Mesothelial cell of epicardium (in vitro differentiated cells): ENCODE measurements around the gene CXorf66. TPM values are rescaled to one million over a fixed set of nuclear protein-coding genes. Genes with fewer than 3 reads are reported as not detected.
"Not testable (repeated sequence)": the region's sequence is repeated elsewhere in the genome, so short reads cannot be mapped to it uniquely, and the experiment has no call there.

Source experiments
- DNase-seq, 2 experiments: peaks; one replicate each; pipeline ENCODE4 v3.0.0; 2021; ENCODE audit warnings: low spot score in 2 of 2; ENCODE audit not compliant: unreplicated experiment in 2 of 2
- H3K27ac Mint-ChIP-seq: 2 replicates; pipeline ENCODE4 v1.8.0; 2021; ENCODE audit warnings: mixed read lengths
- H3K27me3 Mint-ChIP-seq: 2 replicates; pipeline ENCODE4 v1.8.0; 2021; ENCODE audit warnings: low read depth, mixed read lengths
- H3K36me3 Mint-ChIP-seq: 2 replicates; pipeline ENCODE4 v1.8.0; 2021; ENCODE audit warnings: mixed read lengths
- H3K4me1 Mint-ChIP-seq: 2 replicates; pipeline ENCODE4 v1.8.0; 2021; ENCODE audit warnings: mixed read lengths
- H3K4me3 Mint-ChIP-seq: 2 replicates; pipeline ENCODE4 v1.8.0; 2021; ENCODE audit warnings: mild to moderate bottlenecking, moderate library complexity, mixed read lengths
- H3K9me3 Mint-ChIP-seq: 2 replicates; pipeline ENCODE4 v1.8.0; 2021; ENCODE audit warnings: mixed read lengths
- total RNA-seq: library from RNA; stranded (reverse); gene quantifications from 3 replicates; pipeline ENCODE4 v1.2.1, GENCODE V29; 2021
- TF ChIP-seq, protein P1 (sequence below): fragments of 200-600 bp; sonication (generic); IDR thresholded peaks from one replicate; pipeline ENCODE4 v1.5.0; 2021; ENCODE audit warnings: antibody characterized with exemption; ENCODE audit not compliant: unreplicated experiment

The CXorf66 gene
- total RNA-seq, 1 donor from 2014 or later = not detected

GRCh38 chrX:139971394-139971749 is 6.1 kb upstream of the CXorf66 start:
- Mint-ChIP-seq H3K9me3 (peaks cover 18% of the 10 kb centered on the region), H3K36me3 (no peaks in the 10 kb centered on the region), H3K27ac (no peak overlapping the region), H3K4me3 (peak overlapping the region; percentile 56), H3K4me1 (no peaks in the 10 kb centered on the region), H3K27me3 (peaks cover 34% of the 10 kb centered on the region)
- TF ChIP-seq, protein P1, sequence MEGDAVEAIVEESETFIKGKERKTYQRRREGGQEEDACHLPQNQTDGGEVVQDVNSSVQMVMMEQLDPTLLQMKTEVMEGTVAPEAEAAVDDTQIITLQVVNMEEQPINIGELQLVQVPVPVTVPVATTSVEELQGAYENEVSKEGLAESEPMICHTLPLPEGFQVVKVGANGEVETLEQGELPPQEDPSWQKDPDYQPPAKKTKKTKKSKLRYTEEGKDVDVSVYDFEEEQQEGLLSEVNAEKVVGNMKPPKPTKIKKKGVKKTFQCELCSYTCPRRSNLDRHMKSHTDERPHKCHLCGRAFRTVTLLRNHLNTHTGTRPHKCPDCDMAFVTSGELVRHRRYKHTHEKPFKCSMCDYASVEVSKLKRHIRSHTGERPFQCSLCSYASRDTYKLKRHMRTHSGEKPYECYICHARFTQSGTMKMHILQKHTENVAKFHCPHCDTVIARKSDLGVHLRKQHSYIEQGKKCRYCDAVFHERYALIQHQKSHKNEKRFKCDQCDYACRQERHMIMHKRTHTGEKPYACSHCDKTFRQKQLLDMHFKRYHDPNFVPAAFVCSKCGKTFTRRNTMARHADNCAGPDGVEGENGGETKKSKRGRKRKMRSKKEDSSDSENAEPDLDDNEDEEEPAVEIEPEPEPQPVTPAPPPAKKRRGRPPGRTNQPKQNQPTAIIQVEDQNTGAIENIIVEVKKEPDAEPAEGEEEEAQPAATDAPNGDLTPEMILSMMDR = no peak
- DNase-seq = no peak

DNA sequence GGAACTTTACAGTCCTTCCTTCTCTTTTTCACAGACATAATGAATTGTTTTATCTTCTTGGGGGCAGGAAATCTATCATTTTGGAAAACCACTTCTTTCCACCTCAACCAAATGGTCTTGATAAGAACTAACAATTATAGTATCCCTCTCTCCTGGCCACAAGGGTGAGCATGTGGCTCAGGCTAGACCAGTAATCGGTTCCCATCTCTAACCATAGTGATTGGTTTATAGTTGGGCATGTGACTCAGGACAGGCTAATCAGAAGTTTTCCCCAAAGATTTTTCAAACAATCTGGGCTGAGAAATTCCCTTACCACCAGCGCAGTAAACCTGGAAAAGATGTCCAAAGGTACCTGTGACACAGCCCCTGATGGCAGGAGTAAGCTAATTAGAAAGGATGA is 4.0 kb upstream of the CXorf66 start:
- DNase-seq = no peak
- Mint-ChIP-seq H3K36me3 (no peaks in the 10 kb centered on the region), H3K27ac (no peak overlapping the region), H3K4me3 (no peak overlapping the region), H3K4me1 (no peaks in the 10 kb centered on the region), H3K27me3 (peaks cover 34% of the 10 kb centered on the region), H3K9me3 (peaks cover 14% of the 10 kb centered on the region)
- TF ChIP-seq, protein P1 = no peak

DNA sequence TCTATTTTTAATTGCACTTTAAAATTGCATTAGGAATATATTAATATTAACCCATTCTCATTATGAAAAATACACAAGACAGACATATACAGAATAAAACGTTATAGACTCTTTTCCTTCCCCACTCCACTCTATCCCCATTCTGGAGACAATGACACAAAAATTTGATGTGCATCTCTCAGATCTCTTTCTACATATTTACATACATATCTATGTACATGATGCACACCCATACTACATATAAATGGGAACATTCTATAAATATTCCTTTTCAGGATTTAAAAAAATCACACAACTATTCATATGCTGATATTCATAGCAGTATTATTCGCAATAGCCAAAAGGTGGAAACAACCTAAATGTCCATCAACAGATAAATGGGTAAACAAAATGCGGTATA is 2.4 kb upstream of the CXorf66 start:
- peaks cover 20% of the 10 kb centered on the region for H3K9me3 Mint-ChIP-seq
- no peak for DNase-seq
- no peaks in the 10 kb centered on the region for H3K4me1 Mint-ChIP-seq
- H3K36me3 Mint-ChIP-seq = no peaks in the 10 kb centered on the region
- peaks cover 32% of the 10 kb centered on the region for H3K27me3 Mint-ChIP-seq
- TF ChIP-seq, protein P1 = no peak
- no peak overlapping the region for H3K27ac Mint-ChIP-seq
- H3K4me3 Mint-ChIP-seq = no peak overlapping the region

- Mint-ChIP-seq H3K4me3 (no peak overlapping the region), H3K4me1 (no peaks in the 10 kb centered on the region), H3K36me3 (no peaks in the 10 kb centered on the region), H3K9me3 (peaks cover 17% of the 10 kb centered on the region), H3K27me3 (peaks cover 27% of the 10 kb centered on the region), H3K27ac (no peak overlapping the region)
- TF ChIP-seq, protein P1 = no peak
- no peak for DNase-seq
These were observed 2.0 kb upstream of the CXorf66 start for GRCh38 chrX:139967300-139967699.

GRCh38 chrX:139966159-139966558 is 838 bp upstream of the CXorf66 start:
- peaks cover 21% of the 10 kb centered on the region for H3K27me3 Mint-ChIP-seq
- H3K4me3 Mint-ChIP-seq, DNase-seq, H3K4me1 Mint-ChIP-seq, H3K36me3 Mint-ChIP-seq, H3K27ac Mint-ChIP-seq: not testable (repeated sequence)
- H3K9me3 Mint-ChIP-seq = peaks cover 21% of the 10 kb centered on the region

- not testable (repeated sequence) for H3K4me1 Mint-ChIP-seq, H3K4me3 Mint-ChIP-seq, H3K27ac Mint-ChIP-seq, H3K36me3 Mint-ChIP-seq, DNase-seq
- H3K9me3 Mint-ChIP-seq = peaks cover 39% of the 10 kb centered on the region
- H3K27me3 Mint-ChIP-seq = peaks cover 14% of the 10 kb centered on the region
These were observed 4.2 kb downstream of the CXorf66 start for GRCh38 chrX:139961091-139961490.

- TF ChIP-seq, protein P1 = no peak
These were observed 15.6 kb downstream of the CXorf66 start for GRCh38 chrX:139949703-139950102.

More at GRCh38 chrX:139949703-139950102, 15.6 kb downstream of the CXorf66 start:
- no peak overlapping the region for H3K27ac Mint-ChIP-seq
- DNase-seq = no peak
- no peak overlapping the region for H3K4me3 Mint-ChIP-seq
- no peaks in the 10 kb centered on the region for H3K4me1 Mint-ChIP-seq
- no peaks in the 10 kb centered on the region for H3K27me3 Mint-ChIP-seq
- H3K9me3 Mint-ChIP-seq = peaks cover 16% of the 10 kb centered on the region
- H3K36me3 Mint-ChIP-seq = no peaks in the 10 kb centered on the region
